ENCODE results near the gene ITPRIP. TPM values are rescaled to one million over a fixed set of nuclear protein-coding genes. Genes with fewer than 3 reads are reported as not detected.
A peak's percentile ranks its signal among the peaks of the same experiment; 100 is the strongest.

Gene ITPRIP
- total and polyA plus RNA-seq, 2 experiments from 2014 or later = 5.9 to 9.0 TPM

GRCh38 chr10:104351919-104352318 lies 13.7 kb upstream of the ITPRIP start:
- Histone ChIP-seq H3K4me3 (no peak overlapping the region), H3K36me3 (replicated peaks; ENCODE audit: insufficient read depth, low read depth) (no peaks in the 10 kb centered on the region), H3K27me3 (peaks cover 10% of the 10 kb centered on the region), H3K9me2 (replicated peaks; ENCODE audit: insufficient read depth) (no peaks in the 10 kb centered on the region), H4K20me1 (ENCODE audit: insufficient read depth, poor library complexity, severe bottlenecking) (no peaks in the 10 kb centered on the region), H3K9me3 (ENCODE audit: low read depth) (no peaks in the 10 kb centered on the region), H3K4me2 (no peak overlapping the region), H2AFZ (no peak overlapping the region), H3K79me2 (no peaks in the 10 kb centered on the region), H3K4me1 (ENCODE audit: insufficient read depth) (no peaks in the 10 kb centered on the region), H3K27ac (no peak overlapping the region)
- DNase-seq (ENCODE audit: low spot score) = no peak
- WGBS (ENCODE audit: low lambda C conversion rate, missing lambda C conversion rate) = 96% methylated on average over 1 of the region's 1 CpG
- TF ChIP-seq EZH2phosphoT487 (IDR thresholded peaks at IDR 0.05; ENCODE audit: low read depth, severe bottlenecking, unreplicated experiment) = no peak
- TF ChIP-seq, protein P1, sequence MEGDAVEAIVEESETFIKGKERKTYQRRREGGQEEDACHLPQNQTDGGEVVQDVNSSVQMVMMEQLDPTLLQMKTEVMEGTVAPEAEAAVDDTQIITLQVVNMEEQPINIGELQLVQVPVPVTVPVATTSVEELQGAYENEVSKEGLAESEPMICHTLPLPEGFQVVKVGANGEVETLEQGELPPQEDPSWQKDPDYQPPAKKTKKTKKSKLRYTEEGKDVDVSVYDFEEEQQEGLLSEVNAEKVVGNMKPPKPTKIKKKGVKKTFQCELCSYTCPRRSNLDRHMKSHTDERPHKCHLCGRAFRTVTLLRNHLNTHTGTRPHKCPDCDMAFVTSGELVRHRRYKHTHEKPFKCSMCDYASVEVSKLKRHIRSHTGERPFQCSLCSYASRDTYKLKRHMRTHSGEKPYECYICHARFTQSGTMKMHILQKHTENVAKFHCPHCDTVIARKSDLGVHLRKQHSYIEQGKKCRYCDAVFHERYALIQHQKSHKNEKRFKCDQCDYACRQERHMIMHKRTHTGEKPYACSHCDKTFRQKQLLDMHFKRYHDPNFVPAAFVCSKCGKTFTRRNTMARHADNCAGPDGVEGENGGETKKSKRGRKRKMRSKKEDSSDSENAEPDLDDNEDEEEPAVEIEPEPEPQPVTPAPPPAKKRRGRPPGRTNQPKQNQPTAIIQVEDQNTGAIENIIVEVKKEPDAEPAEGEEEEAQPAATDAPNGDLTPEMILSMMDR (IDR thresholded peaks at IDR 0.05; ENCODE audit: poor library complexity) = no peak
- TF ChIP-seq EZH2 (IDR thresholded peaks at IDR 0.05; ENCODE audit: borderline replicate concordance) = no peak

GRCh38 chr10:104351061-104351702 lies 12.9 kb upstream of the ITPRIP start:
- TF ChIP-seq EZH2phosphoT487 (IDR thresholded peaks at IDR 0.05; ENCODE audit: low read depth, severe bottlenecking, unreplicated experiment) = no peak
- no peak overlapping the region for H3K27ac ChIP-seq
- WGBS (ENCODE audit: low lambda C conversion rate, missing lambda C conversion rate) = 67% methylated on average over 2 of the region's 2 CpGs
- no peak overlapping the region for H3K4me2 ChIP-seq
- H3K4me3 ChIP-seq = no peak overlapping the region
- H4K20me1 ChIP-seq (ENCODE audit: insufficient read depth, poor library complexity, severe bottlenecking) = no peaks in the 10 kb centered on the region
- no peaks in the 10 kb centered on the region for H3K4me1 ChIP-seq (ENCODE audit: insufficient read depth)
- H3K27me3 ChIP-seq = peaks cover 10% of the 10 kb centered on the region
- DNase-seq (ENCODE audit: low spot score) = no peak
- no peaks in the 10 kb centered on the region for H3K36me3 ChIP-seq (replicated peaks; ENCODE audit: insufficient read depth, low read depth)
- no peaks in the 10 kb centered on the region for H3K79me2 ChIP-seq
- H3K9me2 ChIP-seq (replicated peaks; ENCODE audit: insufficient read depth) = no peaks in the 10 kb centered on the region
- H2AFZ ChIP-seq = no peak overlapping the region
- H3K9me3 ChIP-seq (ENCODE audit: low read depth) = no peaks in the 10 kb centered on the region

GRCh38 chr10:104350127-104350635 lies 11.9 kb upstream of the ITPRIP start:
- no peaks in the 10 kb centered on the region for H3K79me2 ChIP-seq
- H4K20me1 ChIP-seq (ENCODE audit: insufficient read depth, poor library complexity, severe bottlenecking) = no peaks in the 10 kb centered on the region
- TF ChIP-seq, protein P1 (IDR thresholded peaks at IDR 0.05; ENCODE audit: poor library complexity) = peak; percentile 79
- TF ChIP-seq EZH2phosphoT487 (IDR thresholded peaks at IDR 0.05; ENCODE audit: low read depth, severe bottlenecking, unreplicated experiment) (no peak), EZH2 (IDR thresholded peaks at IDR 0.05; ENCODE audit: borderline replicate concordance) (no peak)
- peak overlapping the region; percentile 71 for H3K4me2 ChIP-seq
- H3K27me3 ChIP-seq = peaks cover 3% of the 10 kb centered on the region
- H3K9me3 ChIP-seq (ENCODE audit: low read depth) = no peaks in the 10 kb centered on the region
- peak overlapping the region; percentile 42 for H3K27ac ChIP-seq
- H3K9me2 ChIP-seq (replicated peaks; ENCODE audit: insufficient read depth) = no peaks in the 10 kb centered on the region
- H3K36me3 ChIP-seq (replicated peaks; ENCODE audit: insufficient read depth, low read depth) = no peaks in the 10 kb centered on the region
- no peaks in the 10 kb centered on the region for H3K4me1 ChIP-seq (ENCODE audit: insufficient read depth)
- WGBS (ENCODE audit: low lambda C conversion rate, missing lambda C conversion rate) = 32% methylated on average over 6 of the region's 6 CpGs
- peak; percentile 74 for DNase-seq (ENCODE audit: low spot score)
- peak overlapping the region; percentile 20 for H2AFZ ChIP-seq
- no peak overlapping the region for H3K4me3 ChIP-seq

GRCh38 chr10:104349623-104350126 lies 11.4 kb upstream of the ITPRIP start:
- peak overlapping the region; percentile 42 for H3K27ac ChIP-seq
- no peaks in the 10 kb centered on the region for H4K20me1 ChIP-seq (ENCODE audit: insufficient read depth, poor library complexity, severe bottlenecking)
- no peak overlapping the region for H3K4me3 ChIP-seq
- no peaks in the 10 kb centered on the region for H3K9me2 ChIP-seq (replicated peaks; ENCODE audit: insufficient read depth)
- no peaks in the 10 kb centered on the region for H3K9me3 ChIP-seq (ENCODE audit: low read depth)
- H3K79me2 ChIP-seq = no peaks in the 10 kb centered on the region
- peak overlapping the region; percentile 71 for H3K4me2 ChIP-seq
- peak overlapping the region; percentile 20 for H2AFZ ChIP-seq
- no peaks in the 10 kb centered on the region for H3K4me1 ChIP-seq (ENCODE audit: insufficient read depth)
- WGBS (ENCODE audit: low lambda C conversion rate, missing lambda C conversion rate) = 31% methylated on average over 5 of the region's 5 CpGs
- peak; percentile 78 for DNase-seq (ENCODE audit: low spot score)
- TF ChIP-seq EZH2phosphoT487 (IDR thresholded peaks at IDR 0.05; ENCODE audit: low read depth, severe bottlenecking, unreplicated experiment) = no peak
- no peak for TF ChIP-seq EZH2 (IDR thresholded peaks at IDR 0.05; ENCODE audit: borderline replicate concordance)
- TF ChIP-seq, protein P1 (IDR thresholded peaks at IDR 0.05; ENCODE audit: poor library complexity) = no peak
- no peaks in the 10 kb centered on the region for H3K36me3 ChIP-seq (replicated peaks; ENCODE audit: insufficient read depth, low read depth)
- no peaks in the 10 kb centered on the region for H3K27me3 ChIP-seq
